Measurements from ENCODE around the gene SIX4.
A peak's percentile ranks its signal among the peaks of the same experiment; 100 is the strongest.
"Not testable (repeated sequence)": the region's sequence is repeated elsewhere in the genome, so short reads cannot be mapped to it uniquely, and the experiment has no call there.

The SIX4 gene

GRCh38 chr14:60723907-60724618, at the start of gene SIX4:
TSS of gene SIX4 (minus strand) at chr14:60724351. CDS start at chr14:60724074, 277 bp downstream.
- DNase-seq: no peak

GRCh38 chr14:60773558-60773957, 49.4 kb upstream of the SIX4 start:
- no peak for DNase-seq

GRCh38 chr14:60771117-60771516, 47.0 kb upstream of the SIX4 start:
- DNase-seq: no peak

- DNase-seq: no peak
Measured at GRCh38 chr14:60768602-60769001, 44.5 kb upstream of the SIX4 start.

- DNase-seq: no peak
Measured at GRCh38 chr14:60760644-60761364, 36.7 kb upstream of the SIX4 start.

GRCh38 chr14:60760209-60760608, 36.1 kb upstream of the SIX4 start:
- no peak for DNase-seq

- DNase-seq: no peak
Measured at GRCh38 chr14:60758885-60759284, 34.7 kb upstream of the SIX4 start.

- no peak for DNase-seq
Measured at GRCh38 chr14:60757567-60758002, 33.4 kb upstream of the SIX4 start.

- DNase-seq: no peak
Measured at GRCh38 chr14:60756847-60757246, 32.7 kb upstream of the SIX4 start.

- no peak for DNase-seq
Measured at GRCh38 chr14:60753264-60754119, 29.3 kb upstream of the SIX4 start.

GRCh38 chr14:60744566-60744965, 20.4 kb upstream of the SIX4 start:
- DNase-seq: no peak

- DNase-seq: no peak
Measured at GRCh38 chr14:60738843-60739508, 14.8 kb upstream of the SIX4 start.

GRCh38 chr14:60736494-60736893, 12.3 kb upstream of the SIX4 start:
- DNase-seq: no peak

- no peak for DNase-seq
Measured at GRCh38 chr14:60735416-60735815, 11.3 kb upstream of the SIX4 start.

- DNase-seq: peak; percentile 18
Measured at GRCh38 chr14:60734465-60735242, 10.5 kb upstream of the SIX4 start, which contains the start of gene MNAT1. TSS of gene MNAT1 (plus strand) at chr14:60734761. CDS start at chr14:60734863, 102 bp downstream.

GRCh38 chr14:60732840-60733483, 8.8 kb upstream of the SIX4 start:
- DNase-seq: no peak

- not testable (repeated sequence) for DNase-seq
Measured at GRCh38 chr14:60731291-60731690, 7.1 kb upstream of the SIX4 start.

GRCh38 chr14:60723116-60723906, 840 bp downstream of the SIX4 start:
- DNase-seq: no peak

- no peak for DNase-seq
Measured at GRCh38 chr14:60722357-60723115, 1.6 kb downstream of the SIX4 start.

- no peak for DNase-seq
Measured at GRCh38 chr14:60722107-60722356, 2.1 kb downstream of the SIX4 start.
